HepG2 (cell line): ENCODE data around the gene SERINC1. TPM values are rescaled to one million over a fixed set of nuclear protein-coding genes. Genes with fewer than 3 reads are reported as not detected.

Source experiments
- ATAC-seq: fragments of 200-7000 bp; cut with Tn5 transposase; 3 replicates; pipeline ENCODE4 v1.9.1; 2020; ENCODE audit warnings: mild to moderate bottlenecking, moderate library complexity
- BruUV-seq: library from RNA; stranded (reverse); fragments of 400-500 nt; replicated peaks from 2 replicates; lab custom pipeline; 2021; lab: Mats Ljungman, UMichigan
- CTCF ChIA-PET: fragments of 300-600 bp; formaldehyde crosslinking; extraction: SDS; loops from one replicate; lab custom pipeline; 2021; ENCODE audit warnings: low total read pairs, inconsistent platforms, low intra/inter-chr PET ratio; lab: Yijun Ruan, JAX
- POLR2A ChIA-PET: fragments of 350-600 bp; sonication (Branson Sonifier 250); formaldehyde crosslinking; loops from one replicate; lab custom pipeline; 2020; ENCODE audit warnings: antibody characterized with exemption, inconsistent platforms; lab: Yijun Ruan, JAX
- DNase-seq: peaks from one replicate; pipeline ENCODE4 v3.0.0-alpha.2; 2015; ENCODE audit warnings: low spot score
- FAIRE-seq: peaks from 3 replicates; lab custom pipeline; 2011; peaks lifted over from hg19 to GRCh38; lab: Jason Lieb, UNC
- H2AFZ ChIP-seq: one replicate; pipeline ENCODE4 v1.6.1; 2011; ENCODE audit warnings: low read length, inconsistent platforms
- H3K27ac ChIP-seq: fragments of 300-600 bp; 3 replicates; pipeline ENCODE4 v1.8.0; 2011; ENCODE audit warnings: mixed run types, mild to moderate bottlenecking, mixed read lengths, low read length, inconsistent platforms; ENCODE audit not compliant: insufficient read depth; ENCODE audit errors: extremely low read length
- H3K27me3 ChIP-seq, 2 experiments: fragments of 200-600 bp in 1 of 2; 2 replicates in 1 of 2; 3 replicates in 1 of 2; pipeline versions ENCODE4 v1.6.0 to v1.8.0; 2011; ENCODE audit warnings: low read length in 2 of 2, mild to moderate bottlenecking in 2 of 2, moderate library complexity in 2 of 2, inconsistent platforms in 1 of 2; ENCODE audit not compliant: insufficient read depth in 2 of 2, control insufficient read depth in 1 of 2
- H3K36me3 ChIP-seq, 2 experiments: fragments of 200-600 bp in 1 of 2; replicated peaks in 1 of 2; 2 replicates in 1 of 2; 3 replicates in 1 of 2; pipeline versions ENCODE4 v1.5.1 to v1.8.0; 2011; ENCODE audit warnings: low read length in 2 of 2, inconsistent platforms in 1 of 2; ENCODE audit not compliant: insufficient read depth in 2 of 2, control insufficient read depth in 1 of 2
- H3K4me1 ChIP-seq: 2 replicates; pipeline ENCODE4 v1.5.1; 2012; ENCODE audit warnings: low read length, inconsistent platforms; ENCODE audit not compliant: insufficient read depth
- H3K4me2 ChIP-seq: 2 replicates; pipeline ENCODE4 v1.6.0; 2011; ENCODE audit warnings: low read depth, low read length, inconsistent platforms
- H3K4me3 ChIP-seq, 3 experiments: fragments of 200-600 bp in 1 of 3; sonication (generic), shearing (Covaris generic) in 1 of 3; replicated peaks in 1 of 3; 2 replicates each; pipeline ENCODE4 v1.5.1; 2011 to 2016; ENCODE audit warnings: low read length in 3 of 3, inconsistent platforms in 2 of 3, low read depth in 2 of 3, mild to moderate bottlenecking in 2 of 3, control low read depth in 1 of 3, mixed read lengths in 1 of 3; ENCODE audit not compliant: insufficient read depth in 1 of 3
- H3K79me2 ChIP-seq: one replicate; pipeline ENCODE4 v1.6.1; 2011; ENCODE audit warnings: low read length, inconsistent platforms; ENCODE audit not compliant: insufficient read depth
- H3K9ac ChIP-seq: 2 replicates; pipeline ENCODE4 v1.6.0; 2011; ENCODE audit warnings: mild to moderate bottlenecking, low read depth, low read length, inconsistent platforms; ENCODE audit not compliant: insufficient read depth
- H3K9me3 ChIP-seq: 2 replicates; pipeline ENCODE4 v1.5.1; 2012; ENCODE audit warnings: mild to moderate bottlenecking, low read length
- H4K20me1 ChIP-seq: 2 replicates; pipeline ENCODE4 v1.6.0; 2011; ENCODE audit warnings: inconsistent platforms, mild to moderate bottlenecking, low read length, moderate library complexity; ENCODE audit not compliant: insufficient read depth
- BORCS8-MEF2B ChIP-seq: sonication (generic); formaldehyde crosslinking; IDR thresholded peaks from 2 replicates; pipeline ENCODE4 v1.8.0; 2022; ENCODE audit warnings: mild to moderate bottlenecking, missing genetic modification reagents
- FLYWCH1 ChIP-seq: sonication (generic); formaldehyde crosslinking; IDR thresholded peaks from 2 replicates; pipeline ENCODE4 v1.8.1; 2023; ENCODE audit warnings: mild to moderate bottlenecking, missing genetic modification reagents
- HNRNPL ChIP-seq: fragments of 200-400 bp; formaldehyde crosslinking; IDR thresholded peaks from 2 replicates; pipeline ENCODE4 v1.6.1; 2017; ENCODE audit warnings: mild to moderate bottlenecking, low read depth, low read length
- HOMEZ ChIP-seq: IDR thresholded peaks from 2 replicates; pipeline ENCODE4 v1.6.1; 2016; ENCODE audit warnings: low read depth
- JUND ChIP-seq: sonication (generic); formaldehyde crosslinking; IDR thresholded peaks from 2 replicates; pipeline ENCODE4 v1.8.0; 2022; ENCODE audit warnings: mild to moderate bottlenecking, missing genetic modification reagents
- RFX1 ChIP-seq: fragments of 450-650 bp; IDR thresholded peaks from 2 replicates; pipeline ENCODE4 v1.6.1; 2017
- RXRB ChIP-seq: IDR thresholded peaks from 2 replicates; pipeline ENCODE4 v1.6.1; 2016; ENCODE audit warnings: borderline replicate concordance, missing genetic modification reagents, missing compliant biosample characterization
- SMYD3 ChIP-seq: sonication (generic); formaldehyde crosslinking; IDR thresholded peaks from 2 replicates; pipeline ENCODE4 v1.8.1; 2023; ENCODE audit warnings: mild to moderate bottlenecking, missing genetic modification reagents
- ZBTB43 ChIP-seq: sonication (generic); formaldehyde crosslinking; conservative IDR thresholded peaks from 2 replicates; pipeline ENCODE4 v1.4.0; 2020; ENCODE audit warnings: missing genetic modification reagents
- ZNF564 ChIP-seq: sonication (generic); formaldehyde crosslinking; IDR thresholded peaks from 2 replicates; pipeline ENCODE4 v1.8.1; 2023; ENCODE audit warnings: mild to moderate bottlenecking, missing genetic modification reagents
- ZNF615 ChIP-seq: sonication (generic); formaldehyde crosslinking; IDR thresholded peaks from 2 replicates; pipeline ENCODE4 v1.5.0; 2020; ENCODE audit warnings: mild to moderate bottlenecking, missing genetic modification reagents, borderline replicate concordance
- ZNF781 ChIP-seq: sonication (generic); formaldehyde crosslinking; IDR thresholded peaks from 2 replicates; pipeline ENCODE4 v1.5.1; 2020; ENCODE audit warnings: borderline replicate concordance, mild to moderate bottlenecking, missing genetic modification reagents; ENCODE audit errors: not compliant biosample characterization
- ZSCAN20 ChIP-seq: sonication (generic); formaldehyde crosslinking; IDR thresholded peaks from 2 replicates; pipeline ENCODE4 v1.4.0; 2020; ENCODE audit warnings: missing genetic modification reagents, mild to moderate bottlenecking, borderline replicate concordance
- WGBS: methylation state at CpG from one replicate; pipeline ENCODE4 v1.1.6; 2017; ENCODE audit warnings: low lambda C conversion rate; 5-methylcytosine and 5-hydroxymethylcytosine counted together
- in situ Hi-C: cut with HindIII; loops from 2 replicates; pipeline ENCODE4 v1.10.0; 2017; ENCODE audit warnings: low pct_unique_long_range_greater_than_20kb; ENCODE audit not compliant: extremely low pct_ligation_motif_present
- intact Hi-C: fragments of 100-400 bp; cut with micrococcal nuclease; formaldehyde crosslinking; loops from one replicate; pipeline ENCODE4 v1.10.0; 2022; ENCODE audit not compliant: unreplicated experiment
- polyA plus RNA-seq, 8 experiments: library from polyadenylated mRNA; depleted of rRNA in 3 of 8; stranded (reverse) in 7 of 8; unstranded in 1 of 8; fragments of >200 nt; fragmentation: Illumina TruSeq in 4 of 8; extraction: Trizol in 4 of 8; gene quantifications; 2 replicates each; pipeline versions ENCODE4 v1.2.1 to v1.2.3, GENCODE V29; 2011 to 2016; ENCODE audit warnings: low read depth in 4 of 8, missing spikeins in 1 of 8, mixed read lengths in 1 of 8; ENCODE audit not compliant: insufficient read depth in 1 of 8
- total RNA-seq, 5 experiments: library from RNA; depleted of rRNA; stranded (reverse); fragments of >200 nt; fragmentation: Illumina TruSeq; extraction: Trizol; gene quantifications; 2 replicates each; pipeline ENCODE4 v1.2.3, GENCODE V29; 2016; ENCODE audit warnings: low read depth in 1 of 5
- TF ChIP-seq, protein P1 (sequence below): sonication (generic); formaldehyde crosslinking; IDR thresholded peaks from 2 replicates; pipeline ENCODE4 v1.8.0; 2023; ENCODE audit warnings: mild to moderate bottlenecking, missing genetic modification reagents
- TF ChIP-seq, protein P2 (sequence below): sonication (generic); formaldehyde crosslinking; IDR thresholded peaks from 2 replicates; pipeline ENCODE4 v1.4.0; 2020; ENCODE audit warnings: missing genetic modification reagents

The SERINC1 gene
- total and polyA plus RNA-seq, 2 of the 13 experiments (the other 11 are each of a cell fraction or from before 2014, with no cell fraction given), result 93.5 to 112 TPM

DNA sequence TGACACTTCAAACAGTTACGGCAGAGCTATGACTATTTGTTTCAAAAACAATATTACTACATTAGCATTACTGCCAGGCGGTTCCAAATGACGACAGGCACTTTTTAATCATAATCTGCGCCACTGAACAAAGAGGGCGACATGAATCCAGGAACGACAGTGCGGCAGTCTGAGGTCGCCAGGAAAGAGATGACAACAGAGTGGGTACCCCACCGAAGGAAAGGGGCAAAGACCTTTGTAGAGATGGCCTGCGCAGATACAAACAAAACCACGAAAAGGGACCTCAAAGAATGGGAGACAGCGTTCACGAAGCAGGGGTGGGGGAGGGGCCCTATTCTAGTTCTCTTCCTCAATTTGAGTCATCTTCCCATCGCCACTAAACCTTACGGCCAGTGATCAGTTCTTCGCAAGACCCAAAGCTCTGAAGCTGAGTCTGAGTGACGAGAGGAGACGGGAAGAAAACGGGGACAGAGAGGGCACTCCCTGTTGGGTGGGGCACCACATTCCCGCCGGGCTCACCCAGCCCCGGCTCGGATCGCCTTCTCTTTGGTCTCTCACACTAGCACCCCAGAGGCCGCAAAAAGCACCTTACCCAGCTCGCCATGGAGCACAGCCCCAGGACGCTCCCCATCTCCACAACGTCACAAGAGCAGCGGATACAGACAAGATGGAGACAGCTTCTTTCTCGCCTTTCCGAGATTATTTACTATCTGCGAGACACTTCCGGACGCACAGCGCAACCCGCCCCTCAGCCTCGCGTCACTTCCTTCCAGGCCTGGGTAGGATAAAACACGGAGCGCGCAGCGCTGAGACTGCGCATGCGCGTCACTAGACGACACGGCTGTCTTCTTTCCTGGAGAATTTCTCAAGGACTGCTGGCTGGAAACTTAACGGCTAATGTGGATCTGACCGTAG is at the start of gene SERINC1 (continued):
- TF ChIP-seq ZSCAN20, result peak; percentile 39; the same call in 1 of the 2 replicates
- 0 out of 2 replicates have a peak, but pooled peaks have one; percentile 36 for TF ChIP-seq HNRNPL
- peak; percentile 30; the same call in 1 of the 2 replicates for TF ChIP-seq RXRB
- no peak; the same call in 1 of the 2 replicates for TF ChIP-seq SMYD3 (CRISPR knock-in tag)
- TF ChIP-seq, protein P1, sequence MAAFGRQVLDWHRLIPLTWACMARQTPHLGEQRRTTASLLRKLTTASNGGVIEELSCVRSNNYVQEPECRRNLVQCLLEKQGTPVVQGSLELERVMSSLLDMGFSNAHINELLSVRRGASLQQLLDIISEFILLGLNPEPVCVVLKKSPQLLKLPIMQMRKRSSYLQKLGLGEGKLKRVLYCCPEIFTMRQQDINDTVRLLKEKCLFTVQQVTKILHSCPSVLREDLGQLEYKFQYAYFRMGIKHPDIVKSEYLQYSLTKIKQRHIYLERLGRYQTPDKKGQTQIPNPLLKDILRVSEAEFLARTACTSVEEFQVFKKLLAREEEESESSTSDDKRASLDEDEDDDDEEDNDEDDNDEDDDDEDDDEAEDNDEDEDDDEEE, result no peak
- TF ChIP-seq RFX1, result no peak
- TF ChIP-seq BORCS8-MEF2B (CRISPR knock-in tag), result peak; percentile 81

DNA sequence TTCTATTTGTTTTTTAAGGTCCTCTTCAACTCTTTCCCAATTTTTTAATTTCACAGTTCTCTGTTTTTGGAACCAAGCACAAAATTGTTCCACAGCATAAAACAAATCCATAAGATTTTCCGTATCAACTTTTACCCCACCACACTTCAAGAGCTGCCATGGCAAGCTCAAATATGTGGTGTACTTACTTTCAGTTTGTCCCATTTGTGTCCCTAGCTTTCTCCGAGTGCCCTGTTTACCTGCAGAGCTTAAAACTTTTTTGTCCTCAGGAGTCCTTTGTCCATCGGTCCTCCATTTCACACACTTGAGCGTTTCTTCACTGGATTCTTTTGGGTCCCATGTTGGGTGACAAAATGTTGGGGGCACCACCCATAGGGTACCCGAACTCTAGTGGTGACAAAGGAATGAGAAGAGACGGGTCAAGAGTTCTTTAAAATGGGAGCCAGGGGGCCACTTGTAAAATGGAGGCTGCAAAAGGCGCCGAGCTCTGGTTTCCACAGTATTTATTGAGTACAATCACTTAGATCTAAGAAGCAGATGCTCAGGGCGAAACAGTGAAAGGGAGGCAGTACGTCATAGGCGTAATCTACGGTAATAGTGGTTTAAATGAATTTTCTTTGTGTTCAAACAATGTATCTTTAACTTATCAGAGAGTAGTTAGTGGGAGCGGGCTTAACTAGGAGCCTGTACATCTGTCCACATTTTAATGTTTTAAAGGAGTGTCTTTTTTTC is 39.8 kb upstream of the SERINC1 start:
- H3K4me3 ChIP-seq, result no peak overlapping the region
- DNase-seq, result no peak
- POLR2A ChIA-PET, result no interaction called here
- no peak for FAIRE-seq
- no peak overlapping the region for H2AFZ ChIP-seq
- TF ChIP-seq ZNF564, result no peak
- TF ChIP-seq HOMEZ (CRISPR knock-in tag), result no peak
- no peak for TF ChIP-seq ZNF781 (CRISPR knock-in tag)
- TF ChIP-seq ZBTB43 (CRISPR knock-in tag), result no peak
- TF ChIP-seq, protein P2, sequence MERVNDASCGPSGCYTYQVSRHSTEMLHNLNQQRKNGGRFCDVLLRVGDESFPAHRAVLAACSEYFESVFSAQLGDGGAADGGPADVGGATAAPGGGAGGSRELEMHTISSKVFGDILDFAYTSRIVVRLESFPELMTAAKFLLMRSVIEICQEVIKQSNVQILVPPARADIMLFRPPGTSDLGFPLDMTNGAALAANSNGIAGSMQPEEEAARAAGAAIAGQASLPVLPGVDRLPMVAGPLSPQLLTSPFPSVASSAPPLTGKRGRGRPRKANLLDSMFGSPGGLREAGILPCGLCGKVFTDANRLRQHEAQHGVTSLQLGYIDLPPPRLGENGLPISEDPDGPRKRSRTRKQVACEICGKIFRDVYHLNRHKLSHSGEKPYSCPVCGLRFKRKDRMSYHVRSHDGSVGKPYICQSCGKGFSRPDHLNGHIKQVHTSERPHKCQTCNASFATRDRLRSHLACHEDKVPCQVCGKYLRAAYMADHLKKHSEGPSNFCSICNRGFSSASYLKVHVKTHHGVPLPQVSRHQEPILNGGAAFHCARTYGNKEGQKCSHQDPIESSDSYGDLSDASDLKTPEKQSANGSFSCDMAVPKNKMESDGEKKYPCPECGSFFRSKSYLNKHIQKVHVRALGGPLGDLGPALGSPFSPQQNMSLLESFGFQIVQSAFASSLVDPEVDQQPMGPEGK (CRISPR knock-in tag), result no peak
- TF ChIP-seq JUND (CRISPR knock-in tag), result no peak
- TF ChIP-seq FLYWCH1 (CRISPR knock-in tag), result no peak
- no peak for TF ChIP-seq ZNF615 (CRISPR knock-in tag)
- TF ChIP-seq, all 625 proteins: peak for 0
- CTCF ChIA-PET, result no interaction called here
- H3K4me1 ChIP-seq, result no peaks in the 10 kb centered on the region
- H3K79me2 ChIP-seq, result no peaks in the 10 kb centered on the region
- no peak overlapping the region for H3K27ac ChIP-seq
- ATAC-seq, result no peak
- no TSS peak for BruUV-seq
- H3K27me3 ChIP-seq, result 0 out of 5 replicates have a peak, but pooled peaks cover 0 to 4% of the 10 kb centered on the region in 2 experiments
- H3K36me3 ChIP-seq, result no peaks in the 10 kb centered on the region
- H3K4me2 ChIP-seq, result no peak overlapping the region; the same call in 1 of the 2 replicates
- in situ Hi-C loops (no loop called here), intact Hi-C loops (no loop called here)
- WGBS, result 37% methylated on average over 13 of the region's 13 CpGs
- H3K9ac ChIP-seq, result no peak overlapping the region
- H3K9me3 ChIP-seq, result peaks cover 8% of the 10 kb centered on the region; the same call in 1 of the 2 replicates
- no peaks in the 10 kb centered on the region for H4K20me1 ChIP-seq
